ENCODE measurements around the gene PTOV1.

Gene PTOV1

GRCh38 chr19:49889687-49890348, 38.9 kb downstream of the PTOV1 start:
- DNase-seq (ENCODE audit: low read depth), result peak; percentile 43

- DNase-seq (ENCODE audit: low read depth), result no peak
Measured at GRCh38 chr19:49890349-49891311, 39.7 kb downstream of the PTOV1 start.

GRCh38 chr19:49891393-49891792, 40.4 kb downstream of the PTOV1 start:
- DNase-seq (ENCODE audit: low read depth), result no peak

- DNase-seq (ENCODE audit: low read depth), result no peak
Measured at GRCh38 chr19:49892716-49893115, 41.8 kb downstream of the PTOV1 start.

GRCh38 chr19:49894011-49894664, 43.2 kb downstream of the PTOV1 start:
- no peak for DNase-seq (ENCODE audit: low read depth)

GRCh38 chr19:49894879-49895565, 44.1 kb downstream of the PTOV1 start:
- DNase-seq (ENCODE audit: low read depth), result no peak

GRCh38 chr19:49895566-49896297, 44.8 kb downstream of the PTOV1 start:
- no peak for DNase-seq (ENCODE audit: low read depth)

- DNase-seq (ENCODE audit: low read depth), result no peak
Measured at GRCh38 chr19:49896863-49897621, 46.1 kb downstream of the PTOV1 start, which contains the start of gene IL4I1. TSS of gene IL4I1 (minus strand) at chr19:49896887. CDS start at chr19:49896160, 727 bp downstream.

GRCh38 chr19:49904136-49904535, 53.2 kb downstream of the PTOV1 start:
- DNase-seq (ENCODE audit: low read depth), result no peak

GRCh38 chr19:49906879-49907564, 56.1 kb downstream of the PTOV1 start:
- DNase-seq (ENCODE audit: low read depth), result no peak

GRCh38 chr19:49907745-49908446, 56.9 kb downstream of the PTOV1 start:
- DNase-seq (ENCODE audit: low read depth), result no peak

- DNase-seq (ENCODE audit: low read depth), result no peak
Measured at GRCh38 chr19:49908480-49909420, 57.8 kb downstream of the PTOV1 start.

- DNase-seq (ENCODE audit: low read depth), result no peak
Measured at GRCh38 chr19:49910179-49910578, 59.2 kb downstream of the PTOV1 start.

All from fibroblast of the conjunctiva (primary cell).